ENCODE measurements around the gene RIPPLY1. TPM values are rescaled to one million over a fixed set of nuclear protein-coding genes. Genes with fewer than 3 reads are reported as not detected.

The RIPPLY1 gene
- total RNA-seq (under 1 TPM in 2 of 7 donors, not detected in 5; 0.20 to 0.45 TPM), polyA plus RNA-seq (not detected)
- long read RNA-seq, donor 1: 0 reads
- long read RNA-seq, donor 2: 0 reads
- long read RNA-seq, donor 3: 0 reads

- WGBS, 3 donors: 73 to 93% (median 76%) methylated on average over 1 of the region's 1 CpG
- no peak for DNase-seq
- Histone ChIP-seq H3K27ac (no peak within 1 kb of the TSS), H3K4me3 (no peak within 1 kb of the TSS), H3K36me3 (no peaks in the 10 kb centered on the region), H3K9me3 (no peaks in the 10 kb centered on the region), H3K27me3 (no peaks in the 10 kb centered on the region), H3K4me1 (ENCODE audit: insufficient read depth) (no peaks in the 10 kb centered on the region)
- no peak for TF ChIP-seq EP300 (IDR thresholded peaks at IDR 0.05)
- TF ChIP-seq CTCF (IDR thresholded peaks at IDR 0.05): no peak
- no peak for TF ChIP-seq POLR2A (IDR thresholded peaks at IDR 0.05)
- intact Hi-C loops (cut with DNase I): no loop called here
Observed at GRCh38 chrX:106903291-106903824, at the start of gene RIPPLY1. Gene RIPPLY1 (minus strand): TSS chrX:106903341. CDS start chrX:106903287, 54 bp downstream.

- Histone ChIP-seq H3K4me1 (ENCODE audit: insufficient read depth) (no peaks in the 10 kb centered on the region), H3K27ac (no peak overlapping the region), H3K4me3 (no peak overlapping the region), H3K36me3 (no peaks in the 10 kb centered on the region), H3K9me3 (no peaks in the 10 kb centered on the region), H3K27me3 (no peaks in the 10 kb centered on the region)
- WGBS, 3 donors: 74 to 83% (median 75%) methylated on average over 2 of the region's 2 CpGs
- TF ChIP-seq CTCF (IDR thresholded peaks at IDR 0.05) (no peak), EP300 (IDR thresholded peaks at IDR 0.05) (no peak), POLR2A (IDR thresholded peaks at IDR 0.05) (no peak)
- DNase-seq: no peak
- intact Hi-C loops (cut with DNase I): no loop called here
Observed at GRCh38 chrX:106952538-106952937, 49.4 kb upstream of the RIPPLY1 start.

GRCh38 chrX:106952089-106952488 lies 48.9 kb upstream of the RIPPLY1 start:
- WGBS, 3 donors: 74 to 79% (median 77%) methylated on average over 3 of the region's 3 CpGs
- TF ChIP-seq EP300 (IDR thresholded peaks at IDR 0.05) (no peak), POLR2A (IDR thresholded peaks at IDR 0.05) (no peak), CTCF (IDR thresholded peaks at IDR 0.05) (no peak)
- intact Hi-C loops (cut with DNase I): no loop called here
- H3K9me3 ChIP-seq: no peaks in the 10 kb centered on the region
- H3K4me1 ChIP-seq (ENCODE audit: insufficient read depth): no peaks in the 10 kb centered on the region
- no peak for DNase-seq
- no peaks in the 10 kb centered on the region for H3K27me3 ChIP-seq
- no peak overlapping the region for H3K27ac ChIP-seq
- no peak overlapping the region for H3K4me3 ChIP-seq
- no peaks in the 10 kb centered on the region for H3K36me3 ChIP-seq

- H3K9me3 ChIP-seq: no peaks in the 10 kb centered on the region
- H3K27me3 ChIP-seq: no peaks in the 10 kb centered on the region
- H3K36me3 ChIP-seq: no peaks in the 10 kb centered on the region
- 84 to 86% (median 86%) methylated on average over 6 of the region's 6 CpGs for WGBS, 3 donors
- no peak for TF ChIP-seq POLR2A (IDR thresholded peaks at IDR 0.05)
- TF ChIP-seq EP300 (IDR thresholded peaks at IDR 0.05): no peak
- TF ChIP-seq CTCF (IDR thresholded peaks at IDR 0.05): no peak
- no peak overlapping the region for H3K4me3 ChIP-seq
- no peaks in the 10 kb centered on the region for H3K4me1 ChIP-seq (ENCODE audit: insufficient read depth)
- H3K27ac ChIP-seq: no peak overlapping the region
- DNase-seq: no peak
- intact Hi-C loops (cut with DNase I): no loop called here
Observed at GRCh38 chrX:106951230-106951629, 48.1 kb upstream of the RIPPLY1 start.

Measured in ovary (tissue), 10 donors.